GM18498 (cell line): ENCODE data around the gene DNAH17.

Source experiments
- ATAC-seq: cut with Tn5 transposase; IDR thresholded peaks from one replicate; pipeline ENCODE4 v1.9.1; 2021; ENCODE audit warnings: mild to moderate bottlenecking, moderate library complexity; ENCODE audit not compliant: unreplicated experiment

DNAH17 gene

GRCh38 chr17:78434455-78435329 is 142.5 kb downstream of the DNAH17 start:
- no peak for ATAC-seq

- no peak for ATAC-seq
These were observed 143.3 kb downstream of the DNAH17 start for GRCh38 chr17:78433780-78434335.

GRCh38 chr17:78433013-78433727 is 144.0 kb downstream of the DNAH17 start:
- no peak for ATAC-seq

GRCh38 chr17:78432226-78433012 is 144.8 kb downstream of the DNAH17 start:
- ATAC-seq, result no peak

GRCh38 chr17:78431692-78431958 is 145.6 kb downstream of the DNAH17 start:
- no peak for ATAC-seq

- ATAC-seq, result no peak
These were observed 146.1 kb downstream of the DNAH17 start for GRCh38 chr17:78430892-78431691.

GRCh38 chr17:78429618-78429995 is 147.6 kb downstream of the DNAH17 start:
- ATAC-seq, result no peak

GRCh38 chr17:78428836-78429617 is 148.2 kb downstream of the DNAH17 start:
- no peak for ATAC-seq

GRCh38 chr17:78428025-78428575 is 149.1 kb downstream of the DNAH17 start:
- no peak for ATAC-seq

- ATAC-seq, result no peak
These were observed 150.1 kb downstream of the DNAH17 start for GRCh38 chr17:78427140-78427539.

GRCh38 chr17:78426293-78426879 is 150.8 kb downstream of the DNAH17 start:
- no peak for ATAC-seq

- ATAC-seq, result no peak
These were observed 151.8 kb downstream of the DNAH17 start for GRCh38 chr17:78425429-78425828.

- ATAC-seq, result no peak
These were observed 153.1 kb downstream of the DNAH17 start for GRCh38 chr17:78423961-78424675.

GRCh38 chr17:78422872-78423588 is 154.2 kb downstream of the DNAH17 start:
- ATAC-seq, result no peak

GRCh38 chr17:78422267-78422605 is 155.0 kb downstream of the DNAH17 start:
- no peak for ATAC-seq

- ATAC-seq, result no peak
These were observed 155.5 kb downstream of the DNAH17 start for GRCh38 chr17:78421534-78422266.

GRCh38 chr17:78421084-78421533 is 156.1 kb downstream of the DNAH17 start:
- ATAC-seq, result no peak
